Spinal cord (tissue), 10 donors: Measurements from ENCODE around the gene PKN2. TPM values are rescaled to one million over a fixed set of nuclear protein-coding genes. Genes with fewer than 3 reads are reported as not detected.

Experiments used
- DNase-seq, 6 donors: peaks; one replicate each; pipeline versions ENCODE4 v3.0.0 to v3.0.0-alpha.2; 2013 to 2015; ENCODE audit warnings: low spot score in 6 of 6, low read depth in 4 of 6
- H3K27ac ChIP-seq: one replicate; pipeline ENCODE4 v1.5.1; 2013; ENCODE audit warnings: low read depth, low read length, control low read depth
- H3K27me3 ChIP-seq: one replicate; pipeline ENCODE4 v1.6.1; 2013; ENCODE audit warnings: low read length; ENCODE audit not compliant: control insufficient read depth, insufficient read depth
- H3K36me3 ChIP-seq: one replicate; pipeline ENCODE4 v1.6.1; 2013; ENCODE audit warnings: low read length; ENCODE audit not compliant: control insufficient read depth, insufficient read depth
- H3K4me1 ChIP-seq: one replicate; pipeline ENCODE4 v1.6.1; 2013; ENCODE audit warnings: low read length; ENCODE audit not compliant: control insufficient read depth, insufficient read depth
- H3K4me3 ChIP-seq: one replicate; pipeline ENCODE4 v1.5.1; 2013; ENCODE audit warnings: low read depth, low read length, control low read depth
- H3K9me3 ChIP-seq: one replicate; pipeline ENCODE4 v1.6.1; 2013; ENCODE audit warnings: low read length; ENCODE audit not compliant: control insufficient read depth, insufficient read depth
- WGBS: methylation state at CpG from one replicate; pipeline ENCODE4 v1.1.5; 2013; ENCODE audit warnings: missing lambda C conversion rate; ENCODE audit not compliant: insufficient coverage; 5-methylcytosine and 5-hydroxymethylcytosine counted together
- polyA plus RNA-seq, 2 donors: library from polyadenylated mRNA; unstranded; fragments of 120-200 nt; gene quantifications; one replicate each; pipeline ENCODE4 v1.2.1, GENCODE V29; 2013; ENCODE audit not compliant: insufficient read length in 2 of 2
- total RNA-seq, 2 donors: library from RNA; depleted of rRNA in 1 of 2; stranded (reverse); fragments of 120-200 nt in 1 of 2; fragments of >200 nt in 1 of 2; gene quantifications; one replicate each; pipeline versions ENCODE4 v1.2.3 to v1.2.4, GENCODE V29; 2013 to 2014
- donor health status: healthy.

PKN2 gene
- total and polyA plus RNA-seq, 4 donors = 31.8 to 54.8 (median 39.7) TPM

GRCh38 chr1:88670462-88670861 lies 13.6 kb upstream of the PKN2 start:
- no peak for DNase-seq
- H3K36me3 ChIP-seq = no peaks in the 10 kb centered on the region
- no peaks in the 10 kb centered on the region for H3K9me3 ChIP-seq
- no peak overlapping the region for H3K4me3 ChIP-seq
- no peak overlapping the region for H3K27ac ChIP-seq
- H3K4me1 ChIP-seq = no peaks in the 10 kb centered on the region
- WGBS = no CpG with 5 or more reads among the region's 3 CpGs
- no peaks in the 10 kb centered on the region for H3K27me3 ChIP-seq

GRCh38 chr1:88673446-88673845 lies 10.6 kb upstream of the PKN2 start:
- Histone ChIP-seq H3K27me3 (no peaks in the 10 kb centered on the region), H3K27ac (no peak overlapping the region), H3K4me1 (no peaks in the 10 kb centered on the region), H3K9me3 (no peaks in the 10 kb centered on the region), H3K36me3 (no peaks in the 10 kb centered on the region), H3K4me3 (no peak overlapping the region)
- DNase-seq = peak in 1 of 6 donors; percentile 1

GRCh38 chr1:88678405-88678804 lies 5.7 kb upstream of the PKN2 start:
- H3K4me1 ChIP-seq = no peaks in the 10 kb centered on the region
- H3K9me3 ChIP-seq = no peaks in the 10 kb centered on the region
- no peak overlapping the region for H3K27ac ChIP-seq
- no peaks in the 10 kb centered on the region for H3K36me3 ChIP-seq
- WGBS = 89% methylated on average over 3 of the region's 3 CpGs
- DNase-seq = no peak
- no peaks in the 10 kb centered on the region for H3K27me3 ChIP-seq
- no peak overlapping the region for H3K4me3 ChIP-seq

- no peaks in the 10 kb centered on the region for H3K36me3 ChIP-seq
- DNase-seq = no peak
- H3K27me3 ChIP-seq = no peaks in the 10 kb centered on the region
- H3K4me3 ChIP-seq = no peak overlapping the region
- no peaks in the 10 kb centered on the region for H3K9me3 ChIP-seq
- WGBS = no CpG with 5 or more reads among the region's 3 CpGs
- H3K4me1 ChIP-seq = no peaks in the 10 kb centered on the region
- H3K27ac ChIP-seq = no peak overlapping the region
Observed at GRCh38 chr1:88680471-88680870, 3.6 kb upstream of the PKN2 start.

- DNase-seq = no peak
- Histone ChIP-seq H3K27ac (no peak overlapping the region), H3K9me3 (no peaks in the 10 kb centered on the region), H3K36me3 (no peaks in the 10 kb centered on the region), H3K4me3 (no peak overlapping the region), H3K27me3 (no peaks in the 10 kb centered on the region), H3K4me1 (no peaks in the 10 kb centered on the region)
- WGBS = no CpG with 5 or more reads among the region's 3 CpGs
Observed at GRCh38 chr1:88680911-88681622, 3.0 kb upstream of the PKN2 start.

GRCh38 chr1:88684482-88685258 lies 597 bp downstream of the PKN2 start:
- Histone ChIP-seq H3K27me3 (no peaks in the 10 kb centered on the region), H3K36me3 (no peaks in the 10 kb centered on the region), H3K27ac (peak overlapping the region; percentile 98), H3K9me3 (no peaks in the 10 kb centered on the region), H3K4me3 (peak overlapping the region; percentile 93), H3K4me1 (no peaks in the 10 kb centered on the region)
- peak; percentile 15 to 79 (median 38) for DNase-seq
- WGBS = 0% methylated on average over 48 of the region's 58 CpGs

- no CpG with 5 or more reads among the region's 7 CpGs for WGBS
- Histone ChIP-seq H3K27ac (peak overlapping the region; percentile 98), H3K27me3 (no peaks in the 10 kb centered on the region), H3K4me3 (peak overlapping the region; percentile 93), H3K4me1 (no peaks in the 10 kb centered on the region), H3K9me3 (no peaks in the 10 kb centered on the region), H3K36me3 (no peaks in the 10 kb centered on the region)
- no peak for DNase-seq
Observed at GRCh38 chr1:88685259-88685620, 1.2 kb downstream of the PKN2 start.

- peaks cover 2% of the 10 kb centered on the region for H3K36me3 ChIP-seq
- no peaks in the 10 kb centered on the region for H3K4me1 ChIP-seq
- H3K27me3 ChIP-seq = no peaks in the 10 kb centered on the region
- H3K9me3 ChIP-seq = no peaks in the 10 kb centered on the region
- no CpG with 5 or more reads among the region's 3 CpGs for WGBS
- H3K4me3 ChIP-seq = no peak overlapping the region
- DNase-seq = no peak
- no peak overlapping the region for H3K27ac ChIP-seq
Observed at GRCh38 chr1:88691540-88691939, 7.5 kb downstream of the PKN2 start.

GRCh38 chr1:88695781-88696180 lies 11.7 kb downstream of the PKN2 start:
- H3K4me1 ChIP-seq = no peaks in the 10 kb centered on the region
- no peaks in the 10 kb centered on the region for H3K9me3 ChIP-seq
- no peak overlapping the region for H3K4me3 ChIP-seq
- WGBS = no CpG with 5 or more reads among the region's 3 CpGs
- no peak for DNase-seq
- no peaks in the 10 kb centered on the region for H3K27me3 ChIP-seq
- H3K36me3 ChIP-seq = peaks cover 2% of the 10 kb centered on the region
- H3K27ac ChIP-seq = no peak overlapping the region

- DNase-seq = peak in 1 of 6 donors; percentile 1
- no peaks in the 10 kb centered on the region for H3K4me1 ChIP-seq
- no peak overlapping the region for H3K27ac ChIP-seq
- no peak overlapping the region for H3K4me3 ChIP-seq
- H3K9me3 ChIP-seq = no peaks in the 10 kb centered on the region
- no peaks in the 10 kb centered on the region for H3K36me3 ChIP-seq
- no peaks in the 10 kb centered on the region for H3K27me3 ChIP-seq
Observed at GRCh38 chr1:88697503-88697902, 13.4 kb downstream of the PKN2 start.
